HCT116 (cell line): ENCODE results near the gene THADA. TPM values are rescaled to one million over a fixed set of nuclear protein-coding genes. Genes with fewer than 3 reads are reported as not detected.

ENCODE experiments used
- ATAC-seq: fragments of 200-7000 bp; cut with Tn5 transposase; 2 replicates; pipeline ENCODE4 v1.9.1; 2020; ENCODE audit warnings: mild to moderate bottlenecking, moderate library complexity
- BruUV-seq: library from RNA; stranded (reverse); fragments of 400-500 nt; replicated peaks from 2 replicates; lab custom pipeline; 2021; lab: Mats Ljungman, UMichigan
- CTCF ChIA-PET: fragments of 300-600 bp; sonication (Branson Sonifier 250); formaldehyde crosslinking; loops from one replicate; lab custom pipeline; 2021; ENCODE audit warnings: antibody characterized with exemption; lab: Charles Lee
- POLR2A ChIA-PET: fragments of 300-600, 350-600 bp; sonication (Branson Sonifier 250); formaldehyde crosslinking; loops from one replicate; lab custom pipeline; 2021; ENCODE audit warnings: antibody characterized with exemption; lab: Charles Lee
- RAD21 ChIA-PET, 2 experiments: fragments of 300-600 bp; sonication (Branson Sonifier 250); formaldehyde crosslinking; loops; one replicate each; lab custom pipeline; 2023; ENCODE audit warnings: low total read pairs in 2 of 2; ENCODE audit not compliant: uncharacterized antibody in 2 of 2, unreplicated experiment in 2 of 2, low non-redundant PET in 1 of 2; lab: Charles Lee
- DNase-seq: peaks from one replicate; pipeline ENCODE4 v3.0.0-alpha.2; 2010; ENCODE audit warnings: low read depth, low spot score
- H2AFZ ChIP-seq: fragments of 200-600 bp; shearing (Covaris generic), sonication (generic); 2 replicates; pipeline ENCODE4 v1.6.1; 2017; ENCODE audit warnings: low read depth, mixed run types, mixed read lengths, antibody characterized with exemption, low read length; ENCODE audit not compliant: poor library complexity, severe bottlenecking
- H3K27ac ChIP-seq: 2 replicates; pipeline ENCODE4 v1.5.1; 2012; ENCODE audit warnings: low read depth, low read length
- H3K27me3 ChIP-seq: fragments of 200-600 bp; sonication (generic); 2 replicates; pipeline ENCODE4 v1.6.1; 2016; ENCODE audit warnings: mixed run types, low read length, mixed read lengths; ENCODE audit not compliant: insufficient read depth
- H3K36me3 ChIP-seq, 2 experiments: fragments of 200-500 bp in 1 of 2; fragments of 200-600 bp in 1 of 2; sonication (Bioruptor generic) in 1 of 2; sonication (generic) in 1 of 2; 2 replicates each; pipeline versions ENCODE4 v1.5.1 to v1.6.1; 2014 to 2016; ENCODE audit warnings: low read length in 2 of 2, inconsistent platforms in 1 of 2, mixed read lengths in 1 of 2, mixed run types in 1 of 2; ENCODE audit not compliant: insufficient read depth in 2 of 2, control insufficient read depth in 1 of 2
- H3K4me1 ChIP-seq, 2 experiments: fragments of 200-600 bp in 1 of 2; sonication (generic) in 1 of 2; 2 replicates each; pipeline versions ENCODE4 v1.5.1 to v1.6.1; 2012 to 2017; ENCODE audit warnings: low read length in 2 of 2, inconsistent platforms in 1 of 2, mild to moderate bottlenecking in 1 of 2, mixed read lengths in 1 of 2, mixed run types in 1 of 2, moderate library complexity in 1 of 2; ENCODE audit not compliant: insufficient read depth in 2 of 2, control insufficient read depth in 1 of 2
- H3K4me2 ChIP-seq: fragments of 200-600 bp; sonication (generic); 2 replicates; pipeline ENCODE4 v1.6.1; 2017; ENCODE audit warnings: mixed run types, low read length, mixed read lengths
- H3K4me3 ChIP-seq, 2 experiments: fragments of 200-600 bp in 1 of 2; sonication (generic) in 1 of 2; replicated peaks in 1 of 2; 2 replicates each; pipeline ENCODE4 v1.5.1; 2011 to 2016; ENCODE audit warnings: low read length in 2 of 2, control low read depth in 1 of 2, low read depth in 1 of 2, mild to moderate bottlenecking in 1 of 2, mixed read lengths in 1 of 2, mixed run types in 1 of 2
- H3K79me2 ChIP-seq: fragments of 200-600 bp; sonication (generic); 2 replicates; pipeline ENCODE4 v1.6.1; 2017; ENCODE audit warnings: mild to moderate bottlenecking, mixed run types, low read length, moderate library complexity, mixed read lengths; ENCODE audit not compliant: insufficient read depth
- H3K9ac ChIP-seq: fragments of 200-600 bp; sonication (generic); 2 replicates; pipeline ENCODE4 v1.6.1; 2016; ENCODE audit warnings: low read length, mixed read lengths
- H3K9me2 ChIP-seq: fragments of 200-600 bp; sonication (generic), shearing (Covaris generic); 2 replicates; pipeline ENCODE4 v1.6.1; 2017; ENCODE audit warnings: mixed run types, mild to moderate bottlenecking, moderate library complexity; ENCODE audit not compliant: insufficient read depth
- H3K9me3 ChIP-seq, 2 experiments: fragments of 200-500 bp in 1 of 2; fragments of 200-600 bp in 1 of 2; sonication (Bioruptor generic) in 1 of 2; sonication (generic) in 1 of 2; 2 replicates each; pipeline ENCODE4 v1.6.1; 2014 to 2017; ENCODE audit warnings: low read length in 2 of 2, mixed read lengths in 2 of 2, inconsistent platforms in 1 of 2, low read depth in 1 of 2, mild to moderate bottlenecking in 1 of 2, mixed run types in 1 of 2, moderate library complexity in 1 of 2; ENCODE audit not compliant: control insufficient read depth in 1 of 2, insufficient read depth in 1 of 2
- H4K20me1 ChIP-seq: fragments of 200-600 bp; sonication (generic), shearing (Covaris generic); 2 replicates; pipeline ENCODE4 v1.6.1; 2017; ENCODE audit warnings: mixed run types, mild to moderate bottlenecking, moderate library complexity; ENCODE audit not compliant: insufficient read depth
- CBX3 ChIP-seq: IDR thresholded peaks from 2 replicates; pipeline ENCODE4 v1.6.1; 2012; ENCODE audit warnings: low read depth
- CEBPB ChIP-seq: IDR thresholded peaks from 2 replicates; pipeline ENCODE4 v1.6.1; 2012; ENCODE audit warnings: low read depth
- EGR1 ChIP-seq: IDR thresholded peaks from 2 replicates; pipeline ENCODE4 v1.6.1; 2012; ENCODE audit warnings: low read depth
- ELF1 ChIP-seq: IDR thresholded peaks from 2 replicates; pipeline ENCODE4 v1.6.1; 2012; ENCODE audit warnings: low read depth, borderline replicate concordance
- EZH2 ChIP-seq: fragments of 200-600 bp; sonication (generic); IDR thresholded peaks from 2 replicates; pipeline ENCODE4 v1.6.1; 2017; ENCODE audit warnings: antibody characterized with exemption, mixed run types
- EZH2phosphoT487 ChIP-seq: fragments of 200-600 bp; IDR thresholded peaks from 2 replicates; pipeline ENCODE4 v1.6.1; 2018; ENCODE audit warnings: antibody characterized with exemption, borderline replicate concordance
- POLR2A ChIP-seq: IDR thresholded peaks from 2 replicates; pipeline ENCODE4 v1.7.0; 2011; ENCODE audit warnings: borderline replicate concordance; ENCODE audit not compliant: insufficient read depth, insufficient read length; ENCODE audit errors: extremely low read depth
- POLR2AphosphoS5 ChIP-seq: IDR thresholded peaks from 2 replicates; pipeline ENCODE4 v1.6.1; 2011; ENCODE audit warnings: mild to moderate bottlenecking, low read depth, low read length, moderate library complexity
- SIN3A ChIP-seq: IDR thresholded peaks from 2 replicates; pipeline ENCODE4 v1.6.1; 2012; ENCODE audit warnings: low read depth
- SP1 ChIP-seq: IDR thresholded peaks from 2 replicates; pipeline ENCODE4 v1.6.1; 2012; ENCODE audit warnings: low read depth
- SRF ChIP-seq: IDR thresholded peaks from 2 replicates; pipeline ENCODE4 v1.6.1; 2012; ENCODE audit warnings: low read depth
- TCF7L2 ChIP-seq: IDR thresholded peaks from 2 replicates; pipeline ENCODE4 v1.7.0; 2011; ENCODE audit warnings: borderline replicate concordance, inconsistent platforms; ENCODE audit not compliant: insufficient read depth, insufficient read length; ENCODE audit errors: extremely low read depth
- ZNF274 ChIP-seq: fragments of 200-500 bp; sonication (Bioruptor generic); IDR thresholded peaks from 2 replicates; pipeline ENCODE4 v1.6.1; 2014; ENCODE audit warnings: mild to moderate bottlenecking, low read depth, low read length, inconsistent platforms
- intact Hi-C: fragments of 100-400 bp; cut with micrococcal nuclease; formaldehyde crosslinking; loops from 2 replicates; pipeline ENCODE4 v1.10.0; 2022
- total RNA-seq: library from RNA; stranded (reverse); gene quantifications from one replicate; pipeline ENCODE4 v1.2.1, GENCODE V29; 2021; ENCODE audit not compliant: unreplicated experiment
- TF ChIP-seq, protein P1 (sequence below): IDR thresholded peaks from 2 replicates; pipeline ENCODE4 v1.6.1; 2012; ENCODE audit warnings: low read depth
- TF ChIP-seq, protein P2 (sequence below): IDR thresholded peaks from 2 replicates; pipeline ENCODE4 v1.6.1; 2012
- TF ChIP-seq, protein P3 (sequence below): IDR thresholded peaks from 2 replicates; pipeline ENCODE4 v1.6.1; 2011; ENCODE audit warnings: mild to moderate bottlenecking, low read length, moderate library complexity; ENCODE audit not compliant: insufficient replicate concordance; ENCODE audit errors: extremely low read depth
- TF ChIP-seq, protein P4 (sequence below): IDR thresholded peaks from 2 replicates; pipeline ENCODE4 v1.6.1; 2012

Gene THADA
- total RNA-seq, 1 experiment from 2014 or later = 30.7 TPM

DNA sequence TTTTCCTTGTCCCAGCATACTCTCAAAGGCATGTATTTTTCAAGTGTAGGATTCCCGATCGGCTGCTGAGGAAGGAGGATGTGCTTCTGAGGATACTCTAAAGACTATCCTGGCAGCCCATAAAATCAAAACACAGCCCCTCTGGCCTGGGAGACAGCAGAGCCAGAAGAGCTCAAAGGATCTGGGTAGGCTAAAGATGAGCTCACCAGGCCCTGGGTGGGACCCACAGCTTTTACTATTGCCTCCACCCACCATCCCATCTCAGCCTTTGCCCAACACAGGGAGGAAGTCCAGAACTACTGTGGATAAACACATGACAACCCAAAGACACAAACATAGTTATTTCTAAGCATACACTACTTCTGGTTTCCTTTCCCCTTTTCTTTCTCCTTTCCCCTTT lies 290.3 kb downstream of the THADA start:
- intact Hi-C loops = no loop called here
- Histone ChIP-seq H3K27ac (no peak overlapping the region), H3K36me3 (no peaks in the 10 kb centered on the region), H3K4me2 (no peak overlapping the region), H3K4me3 (no peak overlapping the region), H3K9me2 (no peaks in the 10 kb centered on the region), H4K20me1 (no peaks in the 10 kb centered on the region), H3K79me2 (no peaks in the 10 kb centered on the region), H3K9me3 (no peaks in the 10 kb centered on the region), H3K4me1 (peaks cover 0 to 20% of the 10 kb centered on the region in 2 experiments; a peak in 2 of 4 replicates), H3K27me3 (no peaks in the 10 kb centered on the region), H3K9ac (no peak overlapping the region), H2AFZ (no peak overlapping the region)
- RAD21 ChIA-PET = no interaction called here
- no TSS peak for BruUV-seq
- POLR2A ChIA-PET = no interaction called here
- TF ChIP-seq SRF (no peak), ZNF274 (no peak), EZH2 (no peak), TCF7L2 (no peak), ELF1 (no peak), CEBPB (no peak), POLR2A (no peak), CBX3 (no peak), SP1 (no peak), EGR1 (no peak), SIN3A (no peak), POLR2AphosphoS5 (no peak), EZH2phosphoT487 (no peak)
- TF ChIP-seq, protein P1, sequence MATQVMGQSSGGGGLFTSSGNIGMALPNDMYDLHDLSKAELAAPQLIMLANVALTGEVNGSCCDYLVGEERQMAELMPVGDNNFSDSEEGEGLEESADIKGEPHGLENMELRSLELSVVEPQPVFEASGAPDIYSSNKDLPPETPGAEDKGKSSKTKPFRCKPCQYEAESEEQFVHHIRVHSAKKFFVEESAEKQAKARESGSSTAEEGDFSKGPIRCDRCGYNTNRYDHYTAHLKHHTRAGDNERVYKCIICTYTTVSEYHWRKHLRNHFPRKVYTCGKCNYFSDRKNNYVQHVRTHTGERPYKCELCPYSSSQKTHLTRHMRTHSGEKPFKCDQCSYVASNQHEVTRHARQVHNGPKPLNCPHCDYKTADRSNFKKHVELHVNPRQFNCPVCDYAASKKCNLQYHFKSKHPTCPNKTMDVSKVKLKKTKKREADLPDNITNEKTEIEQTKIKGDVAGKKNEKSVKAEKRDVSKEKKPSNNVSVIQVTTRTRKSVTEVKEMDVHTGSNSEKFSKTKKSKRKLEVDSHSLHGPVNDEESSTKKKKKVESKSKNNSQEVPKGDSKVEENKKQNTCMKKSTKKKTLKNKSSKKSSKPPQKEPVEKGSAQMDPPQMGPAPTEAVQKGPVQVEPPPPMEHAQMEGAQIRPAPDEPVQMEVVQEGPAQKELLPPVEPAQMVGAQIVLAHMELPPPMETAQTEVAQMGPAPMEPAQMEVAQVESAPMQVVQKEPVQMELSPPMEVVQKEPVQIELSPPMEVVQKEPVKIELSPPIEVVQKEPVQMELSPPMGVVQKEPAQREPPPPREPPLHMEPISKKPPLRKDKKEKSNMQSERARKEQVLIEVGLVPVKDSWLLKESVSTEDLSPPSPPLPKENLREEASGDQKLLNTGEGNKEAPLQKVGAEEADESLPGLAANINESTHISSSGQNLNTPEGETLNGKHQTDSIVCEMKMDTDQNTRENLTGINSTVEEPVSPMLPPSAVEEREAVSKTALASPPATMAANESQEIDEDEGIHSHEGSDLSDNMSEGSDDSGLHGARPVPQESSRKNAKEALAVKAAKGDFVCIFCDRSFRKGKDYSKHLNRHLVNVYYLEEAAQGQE = no peak
- TF ChIP-seq, protein P2, sequence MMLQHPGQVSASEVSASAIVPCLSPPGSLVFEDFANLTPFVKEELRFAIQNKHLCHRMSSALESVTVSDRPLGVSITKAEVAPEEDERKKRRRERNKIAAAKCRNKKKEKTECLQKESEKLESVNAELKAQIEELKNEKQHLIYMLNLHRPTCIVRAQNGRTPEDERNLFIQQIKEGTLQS = no peak
- TF ChIP-seq, protein P3, sequence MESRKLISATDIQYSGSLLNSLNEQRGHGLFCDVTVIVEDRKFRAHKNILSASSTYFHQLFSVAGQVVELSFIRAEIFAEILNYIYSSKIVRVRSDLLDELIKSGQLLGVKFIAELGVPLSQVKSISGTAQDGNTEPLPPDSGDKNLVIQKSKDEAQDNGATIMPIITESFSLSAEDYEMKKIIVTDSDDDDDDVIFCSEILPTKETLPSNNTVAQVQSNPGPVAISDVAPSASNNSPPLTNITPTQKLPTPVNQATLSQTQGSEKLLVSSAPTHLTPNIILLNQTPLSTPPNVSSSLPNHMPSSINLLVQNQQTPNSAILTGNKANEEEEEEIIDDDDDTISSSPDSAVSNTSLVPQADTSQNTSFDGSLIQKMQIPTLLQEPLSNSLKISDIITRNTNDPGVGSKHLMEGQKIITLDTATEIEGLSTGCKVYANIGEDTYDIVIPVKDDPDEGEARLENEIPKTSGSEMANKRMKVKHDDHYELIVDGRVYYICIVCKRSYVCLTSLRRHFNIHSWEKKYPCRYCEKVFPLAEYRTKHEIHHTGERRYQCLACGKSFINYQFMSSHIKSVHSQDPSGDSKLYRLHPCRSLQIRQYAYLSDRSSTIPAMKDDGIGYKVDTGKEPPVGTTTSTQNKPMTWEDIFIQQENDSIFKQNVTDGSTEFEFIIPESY = no peak
- TF ChIP-seq, protein P4, sequence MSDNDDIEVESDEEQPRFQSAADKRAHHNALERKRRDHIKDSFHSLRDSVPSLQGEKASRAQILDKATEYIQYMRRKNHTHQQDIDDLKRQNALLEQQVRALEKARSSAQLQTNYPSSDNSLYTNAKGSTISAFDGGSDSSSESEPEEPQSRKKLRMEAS = no peak
- DNase-seq (no peak), ATAC-seq (no peak)
- CTCF ChIA-PET = no interaction called here
